ENCODE data around the gene LGALS4.
"Not testable (repeated sequence)": the region's sequence is repeated elsewhere in the genome, so short reads cannot be mapped to it uniquely, and the experiment has no call there.

The LGALS4 gene

DNA sequence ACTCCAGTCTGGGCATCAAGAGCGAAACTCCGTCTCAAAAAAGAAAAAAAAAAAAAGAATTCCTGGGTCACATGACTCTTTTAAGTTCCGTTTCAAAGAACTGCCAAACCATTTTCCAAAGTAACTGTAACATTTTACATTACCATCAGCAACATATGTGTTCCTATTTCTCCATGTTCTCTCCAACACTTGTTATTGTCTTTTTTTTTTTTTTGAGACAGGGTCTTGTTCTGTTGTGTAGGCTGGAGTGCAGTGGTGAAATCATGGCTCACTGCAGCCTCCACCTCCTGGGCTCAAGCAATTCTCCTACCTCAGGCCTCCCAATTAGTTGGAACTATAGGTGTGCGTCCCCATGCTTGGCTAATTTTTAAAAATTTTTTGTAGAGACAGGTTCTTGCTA lies 17.2 kb downstream of the LGALS4 start:
- DNase-seq (ENCODE audit: low spot score), result no peak

DNA sequence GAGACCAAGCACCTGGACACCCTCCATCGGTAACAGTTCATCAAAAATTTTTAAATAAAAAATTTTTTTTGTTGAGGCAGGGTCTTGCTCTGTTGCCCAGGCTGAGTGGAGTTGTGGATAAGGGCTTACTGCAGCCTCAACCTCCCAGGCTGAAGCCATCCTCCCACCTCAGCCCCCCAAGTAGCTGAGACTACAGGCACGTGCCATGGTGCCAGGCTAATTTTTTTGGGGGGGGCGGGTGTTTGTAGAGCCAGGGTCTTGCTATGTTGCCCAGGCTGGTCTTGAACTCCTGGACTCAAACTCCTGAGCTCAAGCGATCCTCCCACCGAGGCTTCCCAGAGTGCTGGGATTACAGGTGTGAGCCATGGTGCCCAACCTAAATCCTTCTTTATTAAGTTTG lies 19.1 kb downstream of the LGALS4 start:
- no peak for DNase-seq (ENCODE audit: low spot score)

DNA sequence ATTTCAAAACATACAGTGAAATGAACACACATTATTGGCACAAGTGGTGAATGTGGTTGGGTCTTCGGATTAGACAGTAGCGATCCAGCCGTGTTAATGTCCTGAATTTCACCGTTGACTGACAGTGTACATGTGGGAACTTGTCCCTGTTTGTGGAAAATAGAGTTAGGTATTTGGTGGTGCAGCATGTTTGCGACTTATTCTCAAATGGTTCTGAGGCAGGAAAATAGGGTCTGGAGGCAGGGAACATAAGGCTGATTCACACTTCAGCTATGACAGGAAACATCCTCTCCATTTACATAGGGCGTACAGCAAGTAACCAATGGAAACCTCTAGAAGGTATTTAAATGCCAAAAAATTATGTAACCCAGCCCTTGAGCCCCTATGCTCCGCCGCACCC lies 19.6 kb downstream of the LGALS4 start:
- DNase-seq (ENCODE audit: low spot score), result no peak

DNA sequence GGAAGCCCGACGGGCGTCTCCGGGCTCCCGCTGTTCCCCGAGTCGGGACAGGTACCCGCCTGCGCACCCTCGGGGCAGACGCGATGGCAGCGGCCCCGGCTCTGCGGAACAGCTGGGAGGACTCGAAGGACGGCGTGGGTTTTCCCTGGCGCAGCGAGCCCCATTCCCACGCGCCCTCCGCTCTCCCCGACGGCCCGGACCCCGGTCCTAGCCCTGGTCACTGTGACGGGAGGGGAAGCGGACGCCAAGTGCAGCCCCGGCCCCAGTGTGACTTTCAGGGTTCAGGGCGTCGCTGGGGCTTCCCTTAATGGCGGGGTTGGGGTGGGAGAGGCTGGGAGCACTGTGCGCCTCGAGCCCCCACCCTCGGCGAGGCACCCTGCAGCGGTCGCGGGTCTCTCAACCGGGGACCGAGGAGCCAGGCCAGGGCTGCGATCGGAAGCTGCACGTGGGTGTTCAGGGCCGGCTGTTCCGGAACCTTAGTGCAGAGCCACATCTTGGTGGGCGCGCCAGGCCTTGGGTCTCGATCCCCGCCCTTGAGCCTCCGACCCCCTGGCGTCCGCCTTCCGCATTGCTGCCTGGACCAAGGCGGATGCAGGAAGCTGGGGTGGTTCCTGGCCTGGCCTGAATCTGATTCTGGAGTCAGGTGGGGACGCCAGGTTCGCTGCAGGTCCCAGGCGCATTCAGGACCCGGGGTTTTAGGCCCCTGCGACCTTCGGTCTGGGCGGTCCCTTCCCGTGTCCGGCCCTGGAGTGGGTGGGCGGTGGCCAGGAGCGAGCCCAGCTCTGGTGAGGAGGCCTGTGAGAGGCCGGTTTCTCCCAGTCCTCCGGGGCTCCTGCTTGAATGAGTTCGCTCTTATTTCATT lies 20.3 kb downstream of the LGALS4 start:
- no peak for DNase-seq (ENCODE audit: low spot score)

DNA sequence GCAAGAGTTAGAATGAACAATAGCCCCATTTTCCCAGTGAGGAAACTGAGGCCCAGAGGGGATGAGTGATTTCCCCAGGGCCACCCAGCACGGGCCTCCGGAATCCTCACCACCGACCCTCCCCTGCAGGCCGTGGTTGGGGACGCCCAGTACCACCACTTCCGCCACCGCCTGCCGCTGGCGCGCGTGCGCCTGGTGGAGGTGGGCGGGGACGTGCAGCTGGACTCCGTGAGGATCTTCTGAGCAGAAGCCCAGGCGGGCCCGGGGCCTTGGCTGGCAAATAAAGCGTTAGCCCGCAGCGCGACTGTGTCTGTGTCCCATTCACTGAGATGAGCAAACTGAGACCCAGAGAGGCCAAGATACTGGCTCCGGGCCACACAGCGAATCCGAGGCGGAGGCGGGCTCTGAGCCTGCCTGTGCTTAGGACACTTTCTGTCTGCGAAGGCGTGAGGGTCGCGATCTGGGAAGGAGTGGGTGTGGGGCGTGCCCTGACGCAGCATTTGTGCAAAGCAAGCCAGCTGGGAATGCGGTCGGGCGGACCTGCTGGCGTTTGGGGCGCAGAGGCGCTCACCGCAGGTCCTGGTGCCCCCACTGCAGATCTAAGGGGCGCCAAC lies 21.2 kb downstream of the LGALS4 start:
- not testable (repeated sequence) for DNase-seq (ENCODE audit: low spot score)

DNA sequence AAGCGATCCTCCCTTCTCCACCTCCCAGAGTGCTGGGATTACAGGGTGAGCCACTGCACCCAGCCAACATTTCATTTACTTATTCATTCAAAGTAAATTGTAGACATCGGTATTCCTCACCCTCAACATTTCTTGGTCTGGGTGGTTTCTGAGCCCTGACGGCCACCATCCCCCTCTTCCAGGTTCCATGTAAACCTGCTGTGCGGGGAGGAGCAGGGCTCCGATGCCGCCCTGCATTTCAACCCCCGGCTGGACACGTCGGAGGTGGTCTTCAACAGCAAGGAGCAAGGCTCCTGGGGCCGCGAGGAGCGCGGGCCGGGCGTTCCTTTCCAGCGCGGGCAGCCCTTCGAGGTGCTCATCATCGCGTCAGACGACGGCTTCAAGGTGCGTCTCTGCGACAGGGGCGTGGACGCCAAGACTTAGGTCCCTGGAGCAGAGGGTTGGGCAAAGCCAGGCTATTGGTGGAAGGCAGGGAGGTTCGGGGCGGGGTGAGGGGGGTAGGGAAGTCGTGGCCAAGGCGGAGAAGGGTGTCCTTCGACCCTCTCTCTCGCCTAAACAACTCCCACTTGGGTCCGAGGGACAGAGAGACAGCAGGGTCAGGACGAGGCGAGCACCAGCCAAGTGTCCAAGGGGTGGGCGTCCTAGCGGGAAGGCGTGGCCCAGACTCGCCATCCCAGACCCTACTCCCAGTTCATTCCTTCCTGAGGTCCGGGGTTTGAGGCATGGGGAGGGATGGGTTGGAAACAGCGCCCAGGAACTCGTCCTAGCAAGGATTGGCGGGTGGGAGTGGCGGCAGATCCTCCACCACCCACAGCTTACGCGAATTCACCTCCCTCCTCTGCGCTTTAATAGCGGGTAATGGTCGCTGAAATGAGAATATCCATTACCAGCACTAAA lies 22.0 kb downstream of the LGALS4 start:
- DNase-seq (ENCODE audit: low spot score), result not testable (repeated sequence)

DNA sequence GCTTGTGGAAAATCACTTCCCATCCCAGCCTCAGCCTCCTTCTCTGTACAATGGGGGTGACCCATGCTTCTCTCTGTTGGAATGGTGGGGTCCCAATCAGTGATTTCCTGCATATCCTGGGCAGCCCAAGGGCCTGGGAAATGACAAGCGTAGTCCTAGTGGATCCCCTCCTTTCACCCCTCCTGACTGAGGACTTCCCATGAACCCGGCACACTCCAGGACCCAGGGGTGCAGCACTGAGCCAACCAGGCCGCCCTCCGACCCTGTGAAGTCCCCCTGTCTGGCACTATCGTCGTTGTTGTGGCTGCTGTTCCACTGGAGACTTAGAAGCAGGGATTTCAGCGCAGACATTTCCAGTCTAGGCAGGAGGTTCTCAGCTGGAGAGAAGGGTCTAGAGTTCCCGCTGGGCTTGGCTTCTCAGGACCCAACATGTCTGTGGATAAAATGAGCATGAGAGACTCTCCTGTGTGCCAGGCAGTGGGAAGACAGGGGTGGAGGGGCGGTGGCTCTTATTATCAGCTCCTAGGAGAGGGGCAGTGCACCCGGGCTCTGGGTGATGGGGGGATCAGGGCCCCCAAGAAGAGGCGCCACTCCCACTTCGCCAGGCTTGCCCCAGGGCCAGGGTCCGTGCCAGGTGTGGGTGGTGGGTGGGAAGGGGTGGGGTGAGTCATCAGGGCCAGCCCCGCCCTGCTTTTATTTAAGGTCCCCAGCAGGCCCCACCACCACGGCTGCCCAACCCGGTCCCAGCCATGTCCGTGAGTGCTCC lies 24.1 kb downstream of the LGALS4 start, which contains the start of gene LGALS7B:
Gene LGALS7B, plus strand, starts transcription at position 723 of the 766 bp plus-strand sequence. Its CDS starts 27 bp downstream, at position 750.
- DNase-seq (ENCODE audit: low spot score), result no peak

DNA sequence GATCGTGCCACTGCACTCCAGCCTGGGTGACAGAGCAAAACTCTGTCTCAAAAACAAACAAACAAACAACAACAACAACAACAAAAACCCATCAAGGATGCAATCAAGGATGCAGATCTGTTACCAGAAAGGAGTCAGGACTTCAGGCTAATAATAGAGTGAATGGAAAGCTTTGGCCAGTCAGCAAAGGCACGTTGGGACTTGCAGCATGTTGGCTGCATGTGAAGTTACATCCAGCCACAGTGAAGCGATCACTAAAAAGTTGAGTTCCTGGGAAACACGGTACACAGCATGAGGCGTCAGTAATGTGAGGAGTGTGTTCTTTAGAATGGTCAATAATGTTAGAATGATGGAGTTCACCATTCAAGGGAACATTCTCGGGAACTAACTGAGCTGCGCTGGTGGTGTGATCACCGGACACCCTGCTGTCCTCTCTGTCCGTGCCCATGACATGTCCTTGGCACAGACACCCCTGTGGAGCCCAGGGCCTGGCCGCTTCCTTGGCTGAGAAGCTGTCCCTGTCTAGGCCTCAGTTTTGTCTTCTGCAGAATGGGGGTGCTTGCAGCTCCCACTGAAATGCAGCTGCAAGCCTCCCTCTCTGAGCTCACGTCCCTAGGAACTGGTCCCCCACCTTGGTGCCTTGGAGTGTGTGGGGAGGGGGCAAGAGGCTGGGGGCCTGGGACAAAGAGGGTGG lies 26.0 kb downstream of the LGALS4 start:
- DNase-seq (ENCODE audit: low spot score), result no peak

DNA sequence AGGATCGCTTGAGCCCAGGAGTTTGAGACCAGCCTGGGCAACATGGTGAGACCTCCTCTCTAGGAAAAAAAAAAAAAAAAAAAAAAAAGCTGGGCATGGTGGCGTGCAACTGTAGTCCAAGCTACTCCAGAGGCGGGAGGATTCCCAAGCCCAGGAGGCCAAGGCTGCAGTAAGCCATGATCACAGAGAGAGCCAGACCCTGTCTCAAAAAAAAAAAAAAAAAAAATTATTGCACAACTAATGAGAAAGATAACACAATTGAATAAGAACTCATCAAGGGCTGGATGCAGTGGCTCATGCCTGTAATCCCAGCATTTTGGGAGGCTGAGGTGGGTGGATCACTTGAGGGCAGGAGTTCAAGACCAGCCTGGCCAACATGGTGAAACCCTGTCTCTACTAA lies 26.7 kb downstream of the LGALS4 start:
- not testable (repeated sequence) for DNase-seq (ENCODE audit: low spot score)

DNA sequence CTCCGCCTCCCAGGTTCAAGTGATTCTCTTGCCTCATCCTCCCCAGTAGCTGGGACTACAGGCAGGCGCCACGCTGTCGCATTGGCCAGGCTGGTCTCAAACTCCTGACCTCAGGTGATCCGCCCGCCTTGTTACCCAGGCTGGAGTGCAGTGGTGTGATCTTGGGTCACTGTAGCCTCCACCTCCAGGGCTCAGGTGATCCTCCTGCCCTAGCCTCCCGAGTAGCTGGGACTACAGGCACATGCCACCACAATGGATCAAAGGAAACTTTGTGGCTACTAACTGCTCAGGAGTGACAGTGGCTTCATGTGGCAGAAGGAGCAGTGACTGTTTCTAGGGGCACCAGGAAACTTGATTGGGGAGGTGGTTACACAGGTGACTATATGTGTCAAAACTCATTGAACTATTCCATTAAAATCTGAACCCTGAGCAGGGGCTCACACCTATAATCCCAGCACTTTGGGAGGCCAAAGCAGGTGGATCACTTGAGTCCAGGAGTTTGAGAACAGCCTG lies 27.5 kb downstream of the LGALS4 start:
- no peak for DNase-seq (ENCODE audit: low spot score)

DNA sequence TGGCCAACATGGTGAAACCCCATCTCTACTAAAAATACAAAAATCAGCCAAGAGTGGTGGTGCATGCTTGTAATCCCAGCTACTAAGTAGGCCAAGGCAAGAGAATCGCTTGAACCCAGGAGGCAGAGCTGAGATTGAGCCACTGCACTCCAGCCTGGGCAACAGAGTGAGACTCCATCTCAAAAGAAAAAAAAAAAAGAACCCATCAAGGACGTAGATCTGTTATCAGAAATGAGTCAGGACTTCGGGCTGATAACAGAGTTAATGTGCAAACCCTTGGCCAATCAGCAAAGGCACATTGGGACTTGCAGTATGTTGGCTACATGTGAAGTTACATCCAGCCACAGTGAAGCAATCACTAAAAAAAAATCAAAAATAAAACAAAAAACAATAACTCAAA lies 28.5 kb downstream of the LGALS4 start:
- no peak for DNase-seq (ENCODE audit: low spot score)

DNA sequence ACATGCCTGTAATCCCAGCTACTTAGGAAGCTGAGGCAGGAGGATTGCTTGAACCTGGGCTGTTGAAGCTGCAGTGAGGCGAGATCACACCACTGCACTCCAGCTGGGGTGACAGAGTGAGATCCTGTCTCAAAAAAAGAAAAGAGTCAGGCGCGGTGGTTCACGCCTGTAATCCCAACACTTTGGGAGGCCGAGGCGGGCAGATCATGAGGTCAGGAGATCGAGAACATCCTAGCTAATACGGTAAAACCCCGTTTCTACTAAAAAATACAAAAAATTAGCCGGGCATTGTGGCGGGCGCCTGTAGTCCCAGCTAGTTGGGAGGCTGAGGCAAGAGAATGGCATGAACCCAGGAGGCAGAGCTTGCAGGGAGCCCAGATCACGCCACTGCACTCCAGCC lies 30.5 kb downstream of the LGALS4 start:
- not testable (repeated sequence) for DNase-seq (ENCODE audit: low spot score)

DNA sequence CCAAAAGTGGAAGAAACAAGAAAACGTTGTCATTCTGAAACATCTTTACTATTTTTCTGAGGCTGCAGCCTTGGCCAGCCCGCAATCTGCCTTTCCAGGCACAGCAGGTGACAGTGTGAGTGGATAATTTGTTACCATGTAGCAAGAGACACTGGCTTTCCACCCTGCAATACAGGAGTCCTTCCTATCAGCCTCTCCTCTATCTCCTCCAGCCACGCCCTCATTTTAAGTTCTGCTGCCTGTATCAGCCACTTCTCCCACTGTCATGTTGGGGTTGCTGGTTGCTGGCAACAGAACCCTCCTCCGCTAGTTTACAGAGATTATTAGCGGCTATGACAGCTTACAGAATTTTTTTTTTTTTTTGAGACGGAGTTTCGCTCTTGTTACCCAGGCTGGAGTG lies 31.7 kb downstream of the LGALS4 start:
- DNase-seq (ENCODE audit: low spot score), result no peak

DNA sequence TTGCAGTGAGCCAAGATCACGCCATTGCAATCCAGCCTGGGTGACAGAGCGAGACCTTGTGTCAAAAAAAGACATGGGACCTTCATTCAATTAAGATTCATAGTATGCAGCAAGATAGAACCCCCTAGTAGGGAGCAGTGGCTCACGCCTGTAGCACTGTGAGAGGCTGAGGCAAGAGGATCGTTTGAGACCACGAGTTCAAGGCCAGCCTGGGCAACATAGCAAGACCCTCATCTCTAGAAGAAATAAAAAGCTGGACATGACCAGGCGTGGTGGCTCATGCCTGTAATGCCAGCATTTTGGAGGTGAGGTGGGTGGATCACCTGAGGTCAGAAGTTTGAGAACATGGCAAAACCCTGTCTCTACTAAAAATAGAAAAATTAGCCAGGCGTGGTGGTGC lies 32.3 kb downstream of the LGALS4 start:
- DNase-seq (ENCODE audit: low spot score), result no peak

DNA sequence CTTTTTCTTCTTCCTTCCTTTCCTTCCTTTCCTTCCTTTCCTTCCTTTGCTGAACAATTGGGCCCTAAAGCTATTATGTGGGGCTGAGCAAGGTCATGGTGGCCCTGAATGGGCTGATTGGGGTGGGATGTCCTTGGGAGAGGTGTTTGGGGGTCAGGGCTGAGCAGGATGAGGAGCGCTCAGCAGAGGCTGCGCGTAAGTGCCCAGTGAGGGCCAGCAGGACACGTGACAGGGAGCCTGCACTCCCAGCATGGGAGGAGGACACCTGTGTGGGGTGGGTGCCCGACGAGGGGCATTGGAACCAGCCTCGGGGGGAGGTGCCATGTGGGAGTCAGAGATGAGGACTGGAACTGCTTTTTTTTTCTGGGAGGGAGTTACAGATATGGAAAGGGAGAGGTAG lies 34.0 kb downstream of the LGALS4 start:
- DNase-seq (ENCODE audit: low spot score), result no peak

DNA sequence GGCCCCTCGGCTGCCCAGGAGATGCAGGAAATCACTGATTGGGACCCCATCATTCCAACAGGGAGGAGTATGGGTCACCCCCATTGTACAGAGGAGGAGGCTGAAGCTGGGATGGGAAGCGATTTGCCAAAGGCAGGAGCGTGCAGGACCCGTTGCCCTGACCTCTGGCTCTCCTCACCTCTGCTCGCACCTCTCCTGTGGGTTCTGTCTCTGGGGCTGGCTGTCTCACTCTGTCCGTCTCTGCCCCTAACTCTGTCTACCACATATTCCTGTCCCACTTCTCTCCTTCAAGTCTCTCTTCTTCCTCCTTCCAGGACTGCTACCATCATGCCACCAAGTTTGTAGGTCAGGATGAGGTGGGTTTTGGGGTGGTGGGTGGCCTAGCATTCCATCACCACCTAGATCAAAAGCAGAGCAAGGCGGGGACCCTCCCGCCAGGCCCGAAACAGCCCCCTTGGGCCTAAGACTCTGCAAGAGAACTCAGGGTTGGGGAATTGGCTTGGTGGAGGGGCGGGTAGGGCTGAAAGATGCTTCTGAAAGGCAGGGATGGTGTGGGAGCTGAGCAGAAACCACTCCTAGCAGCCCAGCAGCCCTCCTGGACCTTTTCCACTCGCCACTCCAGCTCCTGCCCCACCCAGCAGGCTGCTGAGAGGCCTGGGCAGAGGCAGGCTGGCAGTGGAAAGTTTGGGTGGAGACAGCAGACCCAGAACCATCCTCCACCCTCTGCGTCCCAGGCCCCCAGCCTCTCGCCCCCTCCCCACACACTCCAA lies 38.4 kb downstream of the LGALS4 start:
- DNase-seq (ENCODE audit: low spot score), result no peak

DNA sequence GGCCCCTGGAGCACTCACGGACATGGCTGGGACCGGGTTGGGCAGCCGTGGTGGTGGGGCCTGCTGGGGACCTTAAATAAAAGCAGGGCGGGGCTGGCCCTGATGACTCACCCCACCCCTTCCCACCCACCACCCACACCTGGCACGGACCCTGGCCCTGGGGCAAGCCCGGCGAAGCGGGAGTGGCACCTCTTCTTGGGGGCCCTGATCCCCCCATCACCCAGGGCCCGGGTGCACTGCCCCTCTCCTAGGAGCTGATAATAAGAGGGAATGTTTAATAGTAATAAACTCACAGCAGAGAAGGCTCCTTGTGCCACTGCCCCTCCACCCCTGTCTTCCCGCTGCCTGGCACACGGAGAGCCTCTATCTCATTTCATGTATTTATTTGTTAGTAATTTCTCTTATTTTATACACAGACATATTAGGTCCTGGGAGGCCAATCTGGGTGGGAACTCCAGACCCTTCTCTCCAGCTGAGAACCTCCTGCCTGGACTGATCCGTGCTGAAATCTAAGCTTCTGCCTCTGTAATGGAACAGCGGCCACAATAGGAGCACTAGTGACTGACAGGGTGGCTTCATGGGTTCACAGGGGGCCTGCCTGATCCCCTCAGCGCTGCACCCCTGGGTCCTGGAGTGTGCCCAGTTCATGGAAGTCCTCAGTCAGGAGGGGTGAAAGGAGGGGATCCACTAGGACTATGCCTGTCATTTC lies 39.1 kb downstream of the LGALS4 start, which contains the start of gene LGALS7:
Gene LGALS7, minus strand, starts transcription at position 49 of the 709 bp plus-strand sequence. Its CDS starts 25 bp downstream, at position 24.
- no peak for DNase-seq (ENCODE audit: low spot score)

DNA sequence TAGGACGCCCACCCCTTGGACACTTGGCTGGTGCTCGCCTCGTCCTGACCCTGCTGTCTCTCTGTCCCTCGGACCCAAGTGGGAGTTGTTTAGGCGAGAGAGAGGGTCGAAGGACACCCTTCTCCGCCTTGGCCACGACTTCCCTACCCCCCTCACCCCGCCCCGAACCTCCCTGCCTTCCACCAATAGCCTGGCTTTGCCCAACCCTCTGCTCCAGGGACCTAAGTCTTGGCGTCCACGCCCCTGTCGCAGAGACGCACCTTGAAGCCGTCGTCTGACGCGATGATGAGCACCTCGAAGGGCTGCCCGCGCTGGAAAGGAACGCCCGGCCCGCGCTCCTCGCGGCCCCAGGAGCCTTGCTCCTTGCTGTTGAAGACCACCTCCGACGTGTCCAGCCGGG lies 41.2 kb downstream of the LGALS4 start:
- not testable (repeated sequence) for DNase-seq (ENCODE audit: low spot score)

DNA sequence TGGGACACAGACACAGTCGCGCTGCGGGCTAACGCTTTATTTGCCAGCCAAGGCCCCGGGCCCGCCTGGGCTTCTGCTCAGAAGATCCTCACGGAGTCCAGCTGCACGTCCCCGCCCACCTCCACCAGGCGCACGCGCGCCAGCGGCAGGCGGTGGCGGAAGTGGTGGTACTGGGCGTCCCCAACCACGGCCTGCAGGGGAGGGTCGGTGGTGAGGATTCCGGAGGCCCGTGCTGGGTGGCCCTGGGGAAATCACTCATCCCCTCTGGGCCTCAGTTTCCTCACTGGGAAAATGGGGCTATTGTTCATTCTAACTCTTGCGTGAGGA lies 41.8 kb downstream of the LGALS4 start:
- not testable (repeated sequence) for DNase-seq (ENCODE audit: low spot score)
